ENCODE results near the gene KIAA1143.

DNA sequence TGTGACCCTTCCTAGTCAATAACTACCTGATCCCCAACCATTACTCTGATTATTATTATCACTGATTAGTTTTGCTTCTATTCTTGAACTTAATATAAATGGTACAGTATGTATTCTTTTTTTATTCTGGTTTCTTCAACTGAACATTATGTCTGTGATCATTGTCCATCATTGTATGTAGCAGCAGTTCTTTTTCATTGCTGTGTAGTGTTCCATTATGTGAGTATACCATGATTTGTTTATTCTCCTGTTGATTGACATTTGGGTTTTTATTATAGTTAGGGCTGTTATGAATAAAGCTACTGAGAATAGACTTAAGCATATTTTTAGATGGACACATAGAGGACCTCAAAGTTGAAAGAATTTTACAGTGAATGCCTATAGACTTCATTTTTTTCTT lies 2.8 kb upstream of the KIAA1143 start:
- TF ChIP-seq, protein P1, sequence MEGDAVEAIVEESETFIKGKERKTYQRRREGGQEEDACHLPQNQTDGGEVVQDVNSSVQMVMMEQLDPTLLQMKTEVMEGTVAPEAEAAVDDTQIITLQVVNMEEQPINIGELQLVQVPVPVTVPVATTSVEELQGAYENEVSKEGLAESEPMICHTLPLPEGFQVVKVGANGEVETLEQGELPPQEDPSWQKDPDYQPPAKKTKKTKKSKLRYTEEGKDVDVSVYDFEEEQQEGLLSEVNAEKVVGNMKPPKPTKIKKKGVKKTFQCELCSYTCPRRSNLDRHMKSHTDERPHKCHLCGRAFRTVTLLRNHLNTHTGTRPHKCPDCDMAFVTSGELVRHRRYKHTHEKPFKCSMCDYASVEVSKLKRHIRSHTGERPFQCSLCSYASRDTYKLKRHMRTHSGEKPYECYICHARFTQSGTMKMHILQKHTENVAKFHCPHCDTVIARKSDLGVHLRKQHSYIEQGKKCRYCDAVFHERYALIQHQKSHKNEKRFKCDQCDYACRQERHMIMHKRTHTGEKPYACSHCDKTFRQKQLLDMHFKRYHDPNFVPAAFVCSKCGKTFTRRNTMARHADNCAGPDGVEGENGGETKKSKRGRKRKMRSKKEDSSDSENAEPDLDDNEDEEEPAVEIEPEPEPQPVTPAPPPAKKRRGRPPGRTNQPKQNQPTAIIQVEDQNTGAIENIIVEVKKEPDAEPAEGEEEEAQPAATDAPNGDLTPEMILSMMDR (IDR thresholded peaks at IDR 0.05; ENCODE audit: insufficient read depth, low read depth, low read length) = no peak
- no peak for TF ChIP-seq EZH2 (IDR thresholded peaks at IDR 0.05; ENCODE audit: insufficient read depth, low read length)
